Uterus (tissue), 2 donors: ENCODE results near the gene UFSP1.

ENCODE experiments used
- POLR2A ChIP-seq, 2 donors: fragments of 450-650 bp; IDR thresholded peaks; one replicate each; pipeline ENCODE4 v1.6.1; 2016; ENCODE audit warnings: antibody characterized with exemption in 2 of 2, mild to moderate bottlenecking in 1 of 2, moderate library complexity in 1 of 2
- TF ChIP-seq, protein P1 (sequence below), 4 experiments: fragments of 200-600 bp in 2 of 4; fragments of 450-650 bp in 2 of 4; sonication (generic) in 2 of 4; IDR thresholded peaks; one replicate each; pipeline ENCODE4 v1.5.1; 2016 to 2019; ENCODE audit warnings: antibody characterized with exemption in 4 of 4, mild to moderate bottlenecking in 2 of 4, moderate library complexity in 1 of 4

- no peak for TF ChIP-seq POLR2A (IDR thresholded peaks at IDR 0.05)
- TF ChIP-seq, protein P1, sequence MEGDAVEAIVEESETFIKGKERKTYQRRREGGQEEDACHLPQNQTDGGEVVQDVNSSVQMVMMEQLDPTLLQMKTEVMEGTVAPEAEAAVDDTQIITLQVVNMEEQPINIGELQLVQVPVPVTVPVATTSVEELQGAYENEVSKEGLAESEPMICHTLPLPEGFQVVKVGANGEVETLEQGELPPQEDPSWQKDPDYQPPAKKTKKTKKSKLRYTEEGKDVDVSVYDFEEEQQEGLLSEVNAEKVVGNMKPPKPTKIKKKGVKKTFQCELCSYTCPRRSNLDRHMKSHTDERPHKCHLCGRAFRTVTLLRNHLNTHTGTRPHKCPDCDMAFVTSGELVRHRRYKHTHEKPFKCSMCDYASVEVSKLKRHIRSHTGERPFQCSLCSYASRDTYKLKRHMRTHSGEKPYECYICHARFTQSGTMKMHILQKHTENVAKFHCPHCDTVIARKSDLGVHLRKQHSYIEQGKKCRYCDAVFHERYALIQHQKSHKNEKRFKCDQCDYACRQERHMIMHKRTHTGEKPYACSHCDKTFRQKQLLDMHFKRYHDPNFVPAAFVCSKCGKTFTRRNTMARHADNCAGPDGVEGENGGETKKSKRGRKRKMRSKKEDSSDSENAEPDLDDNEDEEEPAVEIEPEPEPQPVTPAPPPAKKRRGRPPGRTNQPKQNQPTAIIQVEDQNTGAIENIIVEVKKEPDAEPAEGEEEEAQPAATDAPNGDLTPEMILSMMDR (IDR thresholded peaks at IDR 0.05), result no peak
Observed at GRCh38 chr7:100891568-100892247, 2.2 kb upstream of the UFSP1 start.
